Endothelial cell (in vitro differentiated cells): Measurements from ENCODE around the gene VKORC1L1. TPM values are rescaled to one million over a fixed set of nuclear protein-coding genes. Genes with fewer than 3 reads are reported as not detected.
"Not testable (repeated sequence)": the region's sequence is repeated elsewhere in the genome, so short reads cannot be mapped to it uniquely, and the experiment has no call there.

Source experiments
- DNase-seq: peaks from one replicate; pipeline ENCODE4 v3.0.0; 2021; ENCODE audit warnings: low spot score
- H3K27ac Mint-ChIP-seq: one replicate; pipeline ENCODE4 v1.8.0; 2021; ENCODE audit warnings: mixed read lengths, inconsistent platforms; ENCODE audit not compliant: unreplicated experiment
- H3K27me3 Mint-ChIP-seq: one replicate; pipeline ENCODE4 v1.8.0; 2021; ENCODE audit warnings: mild to moderate bottlenecking, moderate library complexity, mixed read lengths, inconsistent platforms; ENCODE audit not compliant: unreplicated experiment
- H3K36me3 Mint-ChIP-seq: one replicate; pipeline ENCODE4 v1.8.0; 2021; ENCODE audit warnings: mild to moderate bottlenecking, low read depth, mixed read lengths, inconsistent platforms; ENCODE audit not compliant: unreplicated experiment
- H3K4me1 Mint-ChIP-seq: one replicate; pipeline ENCODE4 v1.8.0; 2021; ENCODE audit warnings: mild to moderate bottlenecking, mixed read lengths, inconsistent platforms; ENCODE audit not compliant: unreplicated experiment
- H3K4me3 Mint-ChIP-seq: one replicate; pipeline ENCODE4 v1.8.0; 2021; ENCODE audit warnings: mild to moderate bottlenecking, mixed read lengths, inconsistent platforms; ENCODE audit not compliant: unreplicated experiment
- H3K9me3 Mint-ChIP-seq: one replicate; pipeline ENCODE4 v1.8.0; 2021; ENCODE audit warnings: mixed read lengths, inconsistent platforms; ENCODE audit not compliant: unreplicated experiment
- total RNA-seq: library from RNA; stranded (reverse); fragmentation: NEBNext Ultra II Directional; extraction: Animal tissue kit (Norgen Biotek cat#: 25700); gene quantifications from one replicate; pipeline ENCODE4 v1.2.1, GENCODE V29; 2021; ENCODE audit not compliant: unreplicated experiment

The VKORC1L1 gene
- total RNA-seq, 1 donor from 2014 or later: 22.9 TPM

DNA sequence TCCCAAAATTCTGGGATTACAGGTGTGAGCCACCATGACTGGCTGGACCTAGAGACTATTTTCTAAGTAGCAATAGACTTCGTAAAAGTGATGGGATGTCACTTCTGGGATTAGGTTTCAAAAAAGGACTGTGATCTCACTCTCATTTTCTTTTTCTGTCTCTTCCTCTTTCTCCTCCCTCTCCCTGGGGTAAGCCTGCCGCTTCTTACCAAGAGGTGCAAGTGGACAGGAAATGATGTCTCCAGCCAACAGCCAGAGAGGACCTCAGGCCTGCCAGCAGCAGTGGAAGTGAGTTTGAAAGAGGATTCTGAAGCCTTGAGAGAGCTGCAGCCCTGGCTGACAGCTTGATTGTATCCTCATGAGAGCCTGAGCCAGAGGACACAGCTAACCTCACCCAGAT lies 1.4 kb upstream of the VKORC1L1 start:
- H3K4me1 Mint-ChIP-seq, H3K27me3 Mint-ChIP-seq, DNase-seq, H3K27ac Mint-ChIP-seq, H3K36me3 Mint-ChIP-seq, H3K9me3 Mint-ChIP-seq, H3K4me3 Mint-ChIP-seq: not testable (repeated sequence)

DNA sequence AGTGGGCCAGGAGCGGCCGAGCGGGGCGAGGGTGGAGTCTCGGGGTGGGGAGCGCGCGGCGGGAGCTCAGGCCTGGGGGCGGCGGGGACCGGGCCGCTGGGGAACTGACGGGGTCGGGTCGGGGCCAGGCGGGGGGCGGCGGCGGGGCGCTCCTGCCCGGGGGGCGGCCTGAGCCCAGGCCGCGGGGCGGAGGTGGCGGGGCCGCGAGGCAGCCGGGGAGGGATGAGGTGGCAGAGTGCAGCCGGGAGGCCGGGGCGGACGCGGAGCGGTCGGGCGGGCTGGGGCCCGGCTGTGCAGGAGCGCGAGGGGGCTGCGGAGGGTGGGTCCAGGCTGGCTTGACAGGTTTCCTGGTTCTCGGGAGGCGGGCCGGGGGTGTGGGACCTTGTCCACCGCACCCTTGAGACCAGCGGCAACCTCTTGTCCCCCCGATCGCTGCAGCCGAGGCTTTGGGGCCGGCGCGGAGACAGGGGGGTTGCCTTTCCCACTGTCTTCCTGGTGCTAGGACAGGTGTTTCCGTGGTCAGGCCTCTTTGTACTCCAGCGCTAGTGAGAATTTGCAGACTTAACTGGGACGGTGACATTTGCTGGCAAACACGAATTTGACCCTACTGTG lies 814 bp downstream of the VKORC1L1 start:
- Mint-ChIP-seq H3K27ac (peak overlapping the region; percentile 67), H3K4me3 (peak overlapping the region; percentile 97)
- not testable (repeated sequence) for H3K27me3 Mint-ChIP-seq, H3K4me1 Mint-ChIP-seq, H3K36me3 Mint-ChIP-seq, H3K9me3 Mint-ChIP-seq
- peak; percentile 51 for DNase-seq

DNA sequence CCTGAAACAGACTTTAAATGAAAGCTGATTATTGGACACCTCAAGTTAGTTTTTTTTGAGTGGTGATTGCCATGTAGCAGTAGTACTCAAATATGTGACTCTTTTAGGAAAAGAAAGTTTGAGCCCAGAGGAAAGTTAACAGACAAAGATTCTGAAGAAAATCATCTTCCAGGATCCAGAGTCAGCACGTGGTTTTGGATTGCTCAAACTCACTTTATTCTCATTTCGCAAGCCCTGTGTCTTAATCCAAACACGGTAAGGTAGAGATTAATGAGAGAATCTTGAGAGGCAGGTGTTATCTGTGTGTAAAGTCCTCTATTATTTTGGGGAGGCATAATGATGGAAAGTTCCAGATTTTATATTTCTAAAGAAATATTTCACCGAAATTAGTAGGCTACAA lies 2.8 kb downstream of the VKORC1L1 start:
- not testable (repeated sequence) for H3K27ac Mint-ChIP-seq, H3K36me3 Mint-ChIP-seq, H3K4me3 Mint-ChIP-seq, DNase-seq, H3K4me1 Mint-ChIP-seq, H3K27me3 Mint-ChIP-seq, H3K9me3 Mint-ChIP-seq

GRCh38 chr7:65879292-65880153 lies 6.6 kb downstream of the VKORC1L1 start:
- H3K4me3 Mint-ChIP-seq, H3K4me1 Mint-ChIP-seq, H3K27me3 Mint-ChIP-seq, H3K27ac Mint-ChIP-seq, H3K9me3 Mint-ChIP-seq, H3K36me3 Mint-ChIP-seq, DNase-seq: not testable (repeated sequence)

DNA sequence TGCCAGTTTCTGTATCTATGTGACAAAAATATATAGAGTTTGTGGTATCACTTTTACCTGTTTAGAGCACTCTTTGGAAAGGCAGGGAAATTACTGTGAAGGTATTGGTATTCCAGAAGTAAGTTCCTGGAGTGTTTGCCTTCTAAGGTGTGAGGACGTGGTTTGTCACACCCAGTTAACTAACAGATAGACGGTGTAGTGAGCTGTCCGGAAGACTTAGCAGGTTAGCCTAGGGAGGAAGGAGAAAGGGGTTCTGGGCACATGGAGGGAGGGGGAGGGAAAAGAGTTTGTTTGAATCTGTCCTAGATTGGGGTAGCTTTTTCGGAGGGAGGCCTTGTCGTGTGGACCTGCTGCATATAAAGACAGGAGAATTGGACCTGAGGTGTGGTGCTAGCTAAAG lies 7.4 kb downstream of the VKORC1L1 start:
- not testable (repeated sequence) for DNase-seq, H3K9me3 Mint-ChIP-seq, H3K27ac Mint-ChIP-seq, H3K4me3 Mint-ChIP-seq, H3K4me1 Mint-ChIP-seq, H3K36me3 Mint-ChIP-seq, H3K27me3 Mint-ChIP-seq

- not testable (repeated sequence) for H3K4me1 Mint-ChIP-seq, H3K9me3 Mint-ChIP-seq, H3K36me3 Mint-ChIP-seq, H3K27ac Mint-ChIP-seq, H3K4me3 Mint-ChIP-seq, H3K27me3 Mint-ChIP-seq, DNase-seq
Observed at GRCh38 chr7:65884983-65885382, 12.1 kb downstream of the VKORC1L1 start.

- H3K27ac Mint-ChIP-seq: not testable (repeated sequence)
Observed at GRCh38 chr7:65885533-65885932, 12.7 kb downstream of the VKORC1L1 start.

DNA sequence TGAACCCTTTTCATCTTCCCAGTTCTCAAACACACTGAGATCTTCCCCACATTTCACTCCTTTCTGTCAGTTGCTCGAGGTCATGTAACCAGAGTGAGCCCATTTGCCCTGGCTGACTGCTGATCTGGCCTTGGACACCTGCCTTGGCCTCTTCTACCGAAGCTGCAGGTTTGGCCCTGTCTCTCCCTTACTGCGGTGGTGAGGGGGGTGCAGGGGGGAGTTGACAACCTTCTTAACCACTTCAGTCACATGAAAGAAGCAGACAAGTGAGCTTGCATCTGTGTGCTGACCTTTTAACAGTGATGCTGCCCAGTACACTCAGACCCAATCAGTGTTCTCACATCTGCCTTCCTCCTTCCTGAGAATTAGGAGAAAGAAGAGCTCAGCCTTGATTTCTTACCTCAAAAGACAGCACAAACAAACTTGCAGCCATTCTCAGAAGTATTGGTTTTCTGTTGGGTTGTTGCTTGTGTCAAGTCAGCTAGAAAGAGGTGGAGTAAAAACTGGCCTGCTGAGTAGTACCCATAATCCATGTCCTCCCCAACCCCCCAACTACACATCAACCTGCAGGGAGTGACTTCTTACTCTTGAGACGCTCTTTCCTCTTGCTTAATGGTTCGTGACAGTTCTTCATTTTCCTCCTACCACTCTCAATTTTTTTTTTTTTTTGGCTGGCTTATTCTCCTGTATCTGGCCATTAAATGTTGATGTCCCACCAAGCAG lies 15.7 kb downstream of the VKORC1L1 start:
- not testable (repeated sequence) for H3K27me3 Mint-ChIP-seq, H3K36me3 Mint-ChIP-seq, DNase-seq, H3K9me3 Mint-ChIP-seq, H3K27ac Mint-ChIP-seq
- H3K4me3 Mint-ChIP-seq: peak overlapping the region; percentile 3
- peaks cover 13% of the 10 kb centered on the region for H3K4me1 Mint-ChIP-seq

More at GRCh38 chr7:65885533-65885932, 12.7 kb downstream of the VKORC1L1 start:
- H3K27me3 Mint-ChIP-seq, DNase-seq, H3K9me3 Mint-ChIP-seq, H3K36me3 Mint-ChIP-seq, H3K4me3 Mint-ChIP-seq, H3K4me1 Mint-ChIP-seq: not testable (repeated sequence)

- not testable (repeated sequence) for H3K36me3 Mint-ChIP-seq, H3K27ac Mint-ChIP-seq, H3K9me3 Mint-ChIP-seq, DNase-seq, H3K27me3 Mint-ChIP-seq
- H3K4me3 Mint-ChIP-seq: peak overlapping the region; percentile 16
- peaks cover 13% of the 10 kb centered on the region for H3K4me1 Mint-ChIP-seq
Observed at GRCh38 chr7:65889722-65890121, 16.8 kb downstream of the VKORC1L1 start.
